Stimulated activated CD4-positive, alpha-beta T cell treated with anti-CD3 and anti-CD28 coated beads, Interleukin-15, amount 100 ng/mL, for 1 hour (primary cell): Measurements from ENCODE around the gene THRB.

Source experiments
- DNase-seq, 2 donors: peaks; one replicate each; pipeline ENCODE4 v3.0.0-alpha.2; 2020; ENCODE audit warnings: low read depth in 1 of 2, low spot score in 1 of 2

The THRB gene

DNA sequence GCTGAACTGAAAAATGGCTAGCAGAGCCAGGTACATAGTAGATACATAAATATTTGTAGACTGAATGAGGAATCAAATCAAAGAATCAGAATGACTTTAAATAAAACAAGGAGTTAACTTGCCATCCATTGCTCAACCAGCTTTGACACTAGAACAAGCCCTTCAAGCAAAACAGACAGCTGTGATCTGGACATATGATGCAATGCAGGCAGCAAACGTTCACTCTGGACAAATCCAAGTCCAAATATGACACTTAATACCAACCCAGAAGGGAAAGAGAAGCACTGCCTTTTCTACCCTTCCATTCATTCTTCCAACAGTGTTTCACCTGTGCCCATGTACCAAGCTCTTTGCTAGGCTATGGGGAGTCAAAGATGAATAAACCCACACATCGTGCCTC, 4.5 kb downstream of the THRB start:
- DNase-seq, result no peak

DNA sequence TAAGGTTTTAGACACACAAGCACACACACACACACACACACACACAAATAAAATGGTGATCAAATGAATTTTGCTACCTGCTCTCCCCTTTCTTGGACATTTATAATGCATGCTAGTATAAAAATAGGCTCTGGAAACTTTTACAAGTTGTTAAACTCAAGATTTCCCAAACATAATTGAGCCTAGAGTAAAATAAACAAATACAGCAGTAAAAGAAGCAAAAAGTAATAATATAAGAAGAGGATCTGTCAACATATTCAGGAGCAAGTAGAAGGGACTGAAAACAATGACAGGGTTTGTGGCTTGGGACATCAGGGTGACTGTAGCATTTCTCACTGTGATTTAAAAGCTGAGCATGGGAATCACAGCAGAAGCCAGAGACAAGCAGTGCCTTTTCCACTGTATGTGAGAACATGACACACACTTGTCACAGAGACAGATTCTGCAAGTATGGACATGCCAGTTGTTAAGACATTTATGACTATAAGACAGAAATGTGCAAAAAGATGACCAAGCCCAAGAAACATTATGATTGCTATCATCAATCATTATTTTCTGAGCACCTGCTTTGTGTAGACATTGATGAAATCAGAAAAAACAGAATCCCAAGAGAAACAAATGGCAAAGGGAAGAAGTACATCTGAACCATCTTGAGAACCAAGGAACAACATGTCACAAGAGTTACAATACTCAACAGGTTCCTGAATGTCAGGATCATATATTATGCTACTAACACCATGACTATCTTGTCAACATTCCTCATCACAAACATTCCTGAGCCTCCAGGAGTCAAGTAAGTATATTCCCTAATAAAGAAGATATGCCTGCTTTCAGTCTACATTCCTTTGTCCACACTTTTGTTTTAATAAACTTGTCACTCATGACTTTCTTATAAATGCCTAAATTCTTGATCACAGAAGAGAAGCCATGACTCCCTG, 7.1 kb downstream of the THRB start:
- no peak for DNase-seq

DNA sequence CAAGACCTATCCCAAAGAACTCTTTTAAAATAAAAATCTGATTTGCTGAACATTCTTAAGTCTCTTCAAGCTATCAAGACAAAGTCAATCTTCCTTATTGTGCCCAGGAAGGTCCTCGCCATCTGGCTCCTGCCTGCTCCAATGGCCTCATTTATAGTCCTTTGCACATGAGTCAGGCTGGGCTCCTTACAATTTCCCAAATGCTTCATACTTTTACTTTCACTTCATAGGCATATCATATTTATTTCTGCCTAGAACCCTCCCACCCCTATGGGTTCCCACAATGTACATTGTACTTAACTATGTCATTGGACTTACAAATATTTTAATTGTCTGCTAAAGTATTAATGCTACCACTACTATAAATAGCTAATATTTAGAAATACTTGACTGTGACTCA, 9.1 kb downstream of the THRB start:
- no peak for DNase-seq

DNA sequence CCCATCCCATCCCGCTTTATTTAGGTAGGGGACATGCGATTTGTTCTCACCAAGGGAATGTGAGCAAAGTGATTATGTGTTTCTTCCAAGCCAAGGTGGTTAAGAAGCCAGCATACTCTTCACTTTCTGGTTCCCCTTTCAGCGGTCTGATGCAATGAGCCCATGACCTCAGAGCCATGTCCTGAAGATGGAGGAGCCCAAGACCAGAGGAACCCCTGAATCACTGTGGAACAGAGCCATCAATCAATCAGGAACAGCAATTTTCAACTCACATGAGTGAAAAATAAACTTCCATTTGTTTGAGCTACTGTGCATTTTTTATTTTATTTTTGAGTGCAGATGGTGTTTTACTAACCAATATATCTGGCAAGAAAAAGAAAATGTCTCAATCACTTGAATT, 10.8 kb downstream of the THRB start:
- DNase-seq, result no peak

DNA sequence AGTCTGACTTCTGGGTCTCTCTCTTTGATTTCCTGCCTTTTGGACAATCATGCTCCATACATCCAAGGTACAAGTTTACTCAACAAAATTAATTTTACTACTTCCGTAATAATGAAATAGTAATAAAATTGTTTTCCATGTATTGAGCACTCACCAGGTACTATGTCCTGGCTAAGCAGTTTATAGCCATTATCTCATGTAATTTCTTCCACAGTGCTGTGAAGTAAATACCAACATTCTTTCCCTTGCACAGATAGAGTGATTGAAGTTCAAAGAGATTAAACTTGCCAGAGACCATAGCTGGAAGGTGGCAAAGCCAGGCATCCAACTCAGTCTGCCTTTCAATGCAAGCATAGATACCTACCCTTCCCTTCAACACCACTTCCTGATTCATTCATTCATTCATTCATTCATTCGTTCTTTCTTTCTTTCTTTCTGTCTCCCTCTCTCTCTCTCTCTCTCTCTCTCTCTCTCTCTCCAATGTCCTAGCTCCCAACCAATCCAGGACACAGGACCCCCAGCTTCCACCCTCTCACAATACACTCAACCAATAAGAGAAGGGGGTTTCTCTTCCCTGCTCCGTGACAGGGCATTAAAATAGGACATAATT, 12.4 kb downstream of the THRB start:
- no peak for DNase-seq

DNA sequence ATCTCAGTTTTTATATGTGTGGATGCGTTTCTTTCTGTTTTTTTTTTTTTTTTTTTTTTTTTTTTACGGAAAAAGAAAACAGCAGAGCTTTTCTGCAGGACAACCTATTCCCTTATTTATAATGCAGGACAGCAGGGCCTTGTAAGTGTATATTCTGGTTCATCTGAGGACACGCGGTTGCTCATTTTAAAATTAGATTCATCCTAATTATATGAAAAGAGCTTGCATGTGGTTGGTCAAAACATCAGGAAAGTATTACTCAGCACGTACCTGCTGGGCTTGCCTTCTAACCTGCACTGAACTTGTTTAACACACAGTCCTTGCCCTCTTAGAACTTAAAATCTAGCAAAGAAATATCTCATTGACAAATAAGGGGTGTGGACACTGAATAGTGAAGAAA, 13.5 kb downstream of the THRB start:
- no peak for DNase-seq

DNA sequence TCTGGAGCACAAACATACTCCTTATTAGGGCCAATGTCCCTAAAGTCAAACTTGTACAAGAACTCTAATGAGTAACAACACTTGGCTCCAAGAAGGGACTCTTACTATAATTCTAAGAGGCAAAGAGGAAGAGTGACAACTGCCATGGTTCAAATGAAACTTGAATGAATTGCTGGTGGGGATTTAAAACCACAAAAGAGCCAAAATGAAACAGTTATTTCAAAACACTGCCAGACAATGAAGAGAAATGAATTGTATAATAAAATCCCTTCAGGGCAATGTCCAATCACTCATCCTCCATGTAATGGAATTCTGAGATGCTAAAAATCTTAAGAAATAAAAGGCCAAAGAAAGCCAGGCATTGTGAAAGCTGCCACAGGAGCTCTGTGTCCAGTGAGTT, 14.2 kb downstream of the THRB start:
- DNase-seq, result no peak

DNA sequence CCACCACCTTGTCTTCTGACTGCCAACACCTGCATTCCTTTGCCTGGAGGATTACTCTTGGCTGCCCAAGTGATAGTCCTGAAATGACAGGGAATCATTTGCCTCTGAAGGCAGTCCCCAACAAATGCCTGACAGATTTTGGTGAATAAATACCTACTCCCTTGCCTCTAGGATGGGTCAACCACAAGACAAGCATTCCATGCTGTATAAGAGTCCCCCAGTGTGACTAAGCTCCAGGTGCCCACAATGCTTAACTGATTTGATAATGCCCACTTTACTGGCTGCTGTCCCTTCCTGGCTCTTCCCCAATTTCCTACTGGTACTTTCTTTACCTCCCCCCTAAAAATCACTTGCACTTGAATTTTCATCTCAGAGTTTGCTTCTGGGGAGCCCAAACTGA, 14.8 kb downstream of the THRB start:
- DNase-seq, result no peak

DNA sequence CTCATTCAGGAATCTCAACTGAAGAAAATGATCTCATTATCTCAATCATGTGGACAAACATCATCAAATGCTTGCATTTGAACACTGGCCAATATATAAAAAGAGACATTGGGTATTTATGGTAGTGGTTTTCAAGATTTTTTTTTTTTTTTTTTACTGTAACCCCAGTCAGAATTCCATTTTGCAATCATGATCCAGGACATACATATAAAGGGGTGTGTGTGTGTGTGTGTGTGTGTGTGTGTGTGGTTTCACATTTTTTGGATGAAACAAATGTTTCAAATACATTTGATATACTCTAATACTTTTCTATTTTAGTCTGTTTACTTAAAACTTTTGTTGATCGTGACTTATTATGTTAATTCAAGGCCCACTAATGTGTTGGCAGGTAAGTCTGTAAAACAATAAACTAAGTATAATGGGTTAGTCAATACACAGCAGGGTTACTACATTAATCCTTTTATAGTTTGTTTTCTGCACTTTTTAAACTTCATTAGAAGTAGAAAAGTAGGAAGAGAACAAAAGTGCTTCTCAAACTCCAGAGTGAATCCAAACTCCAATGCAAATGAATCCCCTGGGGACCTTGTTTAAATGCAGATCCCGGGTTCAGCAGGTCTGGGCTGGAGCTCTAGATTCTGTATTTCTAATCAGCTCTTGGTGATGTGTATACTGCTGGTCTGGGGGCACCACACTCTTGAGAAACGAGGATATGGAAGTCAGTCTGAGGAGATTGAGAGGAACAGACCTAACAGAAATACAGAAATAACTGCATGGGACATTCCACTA, 17.6 kb downstream of the THRB start:
- DNase-seq, result no peak

DNA sequence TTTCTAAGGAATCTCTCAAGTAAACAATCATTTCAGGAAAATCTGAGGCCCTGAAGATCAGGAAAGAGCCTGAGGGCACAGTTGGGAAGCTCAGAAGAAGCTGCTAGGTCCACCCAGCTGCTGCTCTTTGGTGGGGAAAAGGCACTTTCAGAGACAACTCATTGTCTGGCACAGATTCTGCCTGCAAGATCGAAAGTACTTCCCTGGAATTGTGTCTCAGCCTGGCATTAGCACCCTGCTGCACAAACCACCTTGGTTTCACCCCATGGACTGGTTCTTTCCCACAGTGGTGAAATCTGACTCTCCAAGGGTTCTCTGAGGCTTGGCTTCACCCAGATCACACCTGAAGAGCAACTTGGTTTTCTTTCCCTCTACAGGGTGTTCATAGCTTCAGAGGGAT, 18.7 kb downstream of the THRB start:
- no peak for DNase-seq

DNA sequence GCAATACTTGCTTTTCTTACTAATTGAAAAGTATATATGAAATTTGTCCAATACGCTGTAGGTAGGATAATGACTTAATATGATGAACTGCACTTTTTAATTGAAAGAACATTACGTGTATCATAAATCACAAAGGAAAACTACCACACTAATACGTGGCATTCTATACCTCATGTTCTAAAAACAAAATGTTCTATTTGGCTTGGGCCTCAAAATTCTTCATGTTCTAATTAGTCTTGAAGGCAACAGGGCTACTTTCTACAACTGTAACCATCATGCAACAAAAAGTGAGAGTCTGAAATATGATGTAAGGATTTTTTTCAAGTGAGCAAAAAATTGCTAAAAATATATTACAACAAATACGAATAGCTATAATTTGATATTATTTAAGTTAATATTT, 19.8 kb downstream of the THRB start:
- DNase-seq, result no peak

DNA sequence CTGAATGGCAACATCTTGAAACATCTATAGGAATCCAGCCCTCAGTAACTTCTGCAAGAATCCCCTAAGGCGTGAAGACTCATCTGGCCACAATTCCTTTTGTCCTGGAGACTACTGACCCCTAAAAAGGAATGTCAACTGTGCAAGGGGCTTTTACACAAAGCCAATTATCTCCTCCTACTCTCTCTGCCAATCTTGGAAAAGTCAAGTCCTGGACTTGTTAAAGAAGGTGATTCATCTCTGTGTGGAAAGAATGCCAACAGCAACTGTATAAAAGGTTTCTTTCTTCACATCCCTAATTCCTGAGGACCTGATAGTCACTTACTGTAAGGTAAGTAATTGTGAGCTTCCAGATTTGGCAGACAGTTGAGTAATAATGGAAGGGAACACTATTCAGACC, 22.3 kb downstream of the THRB start:
- no peak for DNase-seq

DNA sequence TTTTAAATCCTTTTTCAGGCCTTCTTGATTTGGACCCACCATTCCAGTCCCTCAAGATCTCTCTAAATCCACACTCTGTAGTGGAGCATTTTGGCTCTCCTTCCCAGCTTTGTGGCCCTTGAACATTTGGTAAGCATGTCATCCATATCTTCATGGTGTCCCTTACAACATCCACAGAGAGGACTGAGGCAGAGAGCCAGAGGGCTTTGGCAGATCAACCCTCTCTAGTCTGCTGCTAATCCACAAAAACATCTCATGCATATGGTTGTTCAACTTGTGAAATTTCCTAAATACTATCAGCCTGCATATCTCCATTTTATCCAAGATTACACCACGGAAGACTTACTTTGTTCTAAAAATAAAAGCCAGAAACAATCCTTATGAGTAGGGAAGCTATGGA, 23.2 kb downstream of the THRB start:
- DNase-seq, result no peak

DNA sequence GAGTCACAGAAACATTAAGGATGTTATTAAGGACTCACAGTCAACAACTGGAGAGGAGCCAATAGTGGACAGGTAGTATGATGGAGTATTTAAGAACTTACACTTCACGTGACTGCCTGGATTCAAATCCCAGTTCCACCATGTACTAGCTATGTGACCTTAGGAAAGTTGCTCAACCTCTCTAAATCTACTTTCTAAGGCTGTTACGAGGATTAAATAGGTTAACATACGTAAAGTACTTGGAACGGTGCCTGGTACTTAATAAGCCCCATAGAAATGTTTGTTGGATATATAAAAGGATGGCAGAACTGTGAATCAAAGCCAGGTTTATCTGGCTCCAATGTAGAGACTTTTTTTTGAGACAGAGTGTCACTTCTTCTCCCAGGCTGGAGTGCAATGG, 24.4 kb downstream of the THRB start:
- no peak for DNase-seq

DNA sequence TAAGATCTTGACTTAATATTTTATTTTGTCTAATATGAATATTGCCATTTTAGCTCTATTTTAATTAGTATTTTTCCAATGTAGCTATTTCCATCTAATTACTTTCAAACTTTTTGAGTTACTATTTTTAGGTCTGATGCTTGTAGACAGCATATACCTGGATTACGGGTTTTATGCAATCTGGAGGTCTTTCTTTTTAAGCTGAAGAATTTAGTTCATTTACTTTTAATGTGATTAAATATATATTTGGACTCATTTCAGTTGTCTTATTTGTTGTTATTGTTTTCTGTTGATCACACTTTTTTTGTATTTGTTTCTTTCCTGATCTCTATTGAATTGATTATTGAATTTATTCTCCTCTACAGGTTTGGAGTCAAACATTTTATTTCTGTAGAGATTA, 30.3 kb downstream of the THRB start:
- DNase-seq, result no peak

DNA sequence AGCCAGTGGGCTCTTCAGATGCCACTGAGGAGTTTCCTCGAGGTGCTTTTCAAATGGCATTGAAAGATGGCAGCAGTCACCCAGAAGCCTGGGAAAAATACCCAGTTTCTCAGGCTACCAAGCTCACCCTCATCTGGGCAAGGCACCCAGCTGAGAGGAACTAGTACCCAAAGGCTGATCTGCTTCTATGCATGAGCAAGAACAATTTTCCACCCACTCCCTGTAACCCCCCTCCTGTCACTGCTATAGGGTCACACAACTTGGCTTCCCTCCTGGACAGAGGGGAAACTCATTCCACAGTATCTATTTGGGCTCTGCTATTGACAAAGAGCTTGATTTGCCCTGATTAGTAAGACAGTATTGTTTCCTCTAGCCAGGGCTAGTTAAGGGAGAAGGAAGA, 31.9 kb downstream of the THRB start:
- DNase-seq, result no peak

DNA sequence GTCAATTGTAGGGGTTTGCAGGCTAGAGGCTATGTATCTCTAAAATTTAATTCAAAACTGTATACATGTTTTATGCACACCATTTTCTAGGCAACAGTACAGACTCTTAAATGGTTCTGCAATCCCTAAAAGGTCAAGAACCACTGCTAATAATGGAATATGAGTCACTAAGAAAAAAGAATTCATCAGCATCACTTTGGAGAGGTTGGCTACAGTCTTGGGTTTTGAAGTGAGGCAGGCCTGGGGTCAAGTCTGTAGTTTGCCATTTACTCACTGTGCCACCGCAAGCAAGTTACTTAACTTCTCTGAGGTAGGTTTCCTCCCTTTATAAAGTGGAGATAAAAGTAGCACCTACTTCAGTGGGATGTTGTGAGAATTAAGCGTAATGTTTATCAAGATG, 33.7 kb downstream of the THRB start:
- DNase-seq, result no peak

DNA sequence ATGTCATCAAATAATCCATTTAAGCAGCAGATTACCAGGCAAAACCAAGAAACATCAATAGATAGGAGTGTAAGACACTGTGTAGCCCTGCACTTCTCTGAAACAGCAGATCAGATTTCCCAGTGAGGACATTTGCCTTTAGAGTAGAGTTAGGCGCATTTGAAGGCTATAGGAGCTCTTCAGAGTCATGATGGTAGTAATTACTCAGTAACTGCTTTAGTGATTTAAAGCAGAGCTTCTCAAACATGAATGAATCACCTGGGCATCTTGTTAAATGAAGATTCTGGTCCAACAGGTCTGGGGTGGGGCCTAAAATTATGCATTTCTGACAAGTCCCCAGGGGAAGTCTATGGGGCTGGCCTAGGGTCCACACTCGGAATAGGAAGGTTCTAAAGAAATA, 36.9 kb downstream of the THRB start:
- no peak for DNase-seq

DNA sequence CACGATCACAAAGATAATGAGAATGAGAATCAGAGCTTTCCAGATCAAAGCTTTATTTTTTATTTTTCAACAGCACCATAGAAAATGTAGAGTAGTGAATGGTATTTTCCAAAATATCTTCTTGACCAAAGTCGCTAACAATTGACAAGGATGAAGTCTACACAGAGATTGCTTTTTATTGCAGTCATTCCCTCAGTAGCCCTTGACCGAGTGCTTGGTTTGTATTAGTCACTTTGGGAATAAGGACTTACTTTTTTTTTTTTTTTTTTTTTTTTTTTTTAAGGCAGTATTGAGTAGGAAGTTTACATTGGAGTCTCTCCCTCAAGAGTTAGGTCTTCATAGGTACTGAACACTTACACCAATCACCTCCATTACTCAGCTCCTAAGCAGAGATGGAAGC, 39.8 kb downstream of the THRB start:
- DNase-seq, result no peak

DNA sequence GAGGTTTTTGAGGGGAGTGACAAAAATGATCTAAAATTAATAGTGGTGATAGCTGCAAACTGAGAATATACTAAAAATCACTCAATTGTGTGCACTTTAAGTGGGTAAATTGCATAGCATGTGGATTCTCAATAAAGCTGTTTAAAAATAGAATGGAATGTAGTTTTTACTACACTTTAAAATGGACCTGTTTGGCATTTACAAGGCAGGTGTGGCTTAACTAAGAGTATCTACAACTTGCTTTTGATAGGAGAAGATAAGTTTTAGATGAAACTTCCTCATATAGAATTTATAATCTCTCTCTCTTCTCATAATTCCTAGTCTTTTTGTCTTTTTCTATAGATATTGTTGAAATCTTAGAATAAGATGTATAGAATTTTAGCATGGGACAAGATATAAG, 40.3 kb downstream of the THRB start:
- no peak for DNase-seq

DNA sequence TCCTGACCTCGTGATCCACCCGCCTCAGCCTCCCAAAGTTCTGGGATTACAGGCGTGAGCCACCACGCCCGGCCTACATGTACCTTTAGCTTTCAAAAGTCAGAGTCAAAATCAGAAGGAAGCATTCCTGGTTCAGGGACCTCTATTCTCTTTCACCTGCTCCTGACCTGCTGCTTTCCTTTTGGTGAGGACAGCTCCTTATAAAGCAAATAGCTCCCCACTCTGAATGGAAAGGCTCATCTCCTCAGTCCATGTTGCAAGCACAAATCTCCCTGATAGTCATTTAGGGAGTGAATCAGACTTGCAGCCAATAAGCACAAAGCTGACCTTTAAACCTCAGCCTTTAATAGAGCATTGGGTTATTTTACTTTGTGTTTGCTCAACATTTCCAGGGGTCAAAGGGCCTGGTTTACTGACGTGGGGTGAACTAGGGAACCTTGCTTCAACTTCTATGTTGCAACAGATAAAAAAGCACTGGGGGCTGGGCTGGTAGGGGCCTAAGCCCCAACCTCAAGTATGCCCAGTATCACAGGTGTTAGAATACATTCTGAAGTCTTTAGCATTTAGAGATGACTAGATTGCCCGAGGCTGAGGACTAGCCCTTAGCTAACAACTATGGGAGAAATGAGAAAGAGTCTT, 43.1 kb downstream of the THRB start:
- DNase-seq, result no peak
